ACHN (cell line): Measurements from ENCODE around the gene PAX3.

ENCODE experiments used
- DNase-seq: peaks from one replicate; pipeline ENCODE4 v3.0.0-alpha.2; 2015
- in situ Hi-C: cut with HindIII; loops from 2 replicates; pipeline ENCODE4 v1.10.0; 2017; ENCODE audit warnings: low sequenced_read_pairs, low pct_ligation_motif_present, low pct_unique_long_range_greater_than_20kb

PAX3 gene

GRCh38 chr2:222298311-222299150, at the start of gene PAX3:
Gene PAX3, minus strand, starts transcription at chr2:222298998. Its CDS starts 383 bp downstream, at chr2:222298615.
- in situ Hi-C loops = no loop called here
- DNase-seq = no peak

GRCh38 chr2:222341331-222341730, 42.5 kb upstream of the PAX3 start:
- no peak for DNase-seq
- in situ Hi-C loops = no loop called here

GRCh38 chr2:222338374-222338773, 39.6 kb upstream of the PAX3 start:
- in situ Hi-C loops = no loop called here
- no peak for DNase-seq

GRCh38 chr2:222336931-222337330, 38.1 kb upstream of the PAX3 start:
- DNase-seq = no peak
- in situ Hi-C loops = no loop called here

- DNase-seq = no peak
- in situ Hi-C loops = no loop called here
Observed at GRCh38 chr2:222336442-222336841, 37.6 kb upstream of the PAX3 start.

- in situ Hi-C loops = no loop called here
- DNase-seq = no peak
Observed at GRCh38 chr2:222334914-222335313, 36.1 kb upstream of the PAX3 start.

GRCh38 chr2:222333397-222333796, 34.6 kb upstream of the PAX3 start:
- in situ Hi-C loops = no loop called here
- no peak for DNase-seq

GRCh38 chr2:222332116-222332515, 33.3 kb upstream of the PAX3 start:
- in situ Hi-C loops = no loop called here
- DNase-seq = no peak

GRCh38 chr2:222330910-222331309, 32.1 kb upstream of the PAX3 start:
- in situ Hi-C loops = no loop called here
- DNase-seq = no peak

GRCh38 chr2:222322236-222322635, 23.4 kb upstream of the PAX3 start:
- in situ Hi-C loops = loop anchor here (25.0 kb wide), 1 partner anchor 240 kb away; no protein-coding TSS in a partner anchor

GRCh38 chr2:222320436-222321395, 21.9 kb upstream of the PAX3 start:
- in situ Hi-C loops = loop anchor here (25.0 kb wide), 1 partner anchor 242 kb away; no protein-coding TSS in a partner anchor
- DNase-seq = no peak

More at GRCh38 chr2:222322236-222322635, 23.4 kb upstream of the PAX3 start:
- no peak for DNase-seq

- DNase-seq = peak; percentile 31
- in situ Hi-C loops = loop anchor here (25.0 kb wide), 1 partner anchor 242 kb away; no protein-coding TSS in a partner anchor
Observed at GRCh38 chr2:222319586-222320435, 21.0 kb upstream of the PAX3 start.

GRCh38 chr2:222318712-222319585, 20.2 kb upstream of the PAX3 start:
- DNase-seq = peak; percentile 32
- in situ Hi-C loops = loop anchor here (25.0 kb wide), 1 partner anchor 243 kb away; no protein-coding TSS in a partner anchor

GRCh38 chr2:222318026-222318711, 19.4 kb upstream of the PAX3 start:
- in situ Hi-C loops = loop anchor here (25.0 kb wide), 1 partner anchor 244 kb away; no protein-coding TSS in a partner anchor
- DNase-seq = peak; percentile 73

- no peak for DNase-seq
- in situ Hi-C loops = loop anchor here (25.0 kb wide), 1 partner anchor 247 kb away; no protein-coding TSS in a partner anchor
Observed at GRCh38 chr2:222315443-222316121, 16.8 kb upstream of the PAX3 start.

- DNase-seq = no peak
- in situ Hi-C loops = loop anchor here (25.0 kb wide), 1 partner anchor 248 kb away; no protein-coding TSS in a partner anchor
Observed at GRCh38 chr2:222313816-222314215, 15.0 kb upstream of the PAX3 start.
